ENCODE results near the gene CSNK1E.
"Not testable (repeated sequence)": the region's sequence is repeated elsewhere in the genome, so short reads cannot be mapped to it uniquely, and the experiment has no call there.

Gene CSNK1E
- total RNA-seq, result 63.4 to 105 reads per million in 2 donors

DNA sequence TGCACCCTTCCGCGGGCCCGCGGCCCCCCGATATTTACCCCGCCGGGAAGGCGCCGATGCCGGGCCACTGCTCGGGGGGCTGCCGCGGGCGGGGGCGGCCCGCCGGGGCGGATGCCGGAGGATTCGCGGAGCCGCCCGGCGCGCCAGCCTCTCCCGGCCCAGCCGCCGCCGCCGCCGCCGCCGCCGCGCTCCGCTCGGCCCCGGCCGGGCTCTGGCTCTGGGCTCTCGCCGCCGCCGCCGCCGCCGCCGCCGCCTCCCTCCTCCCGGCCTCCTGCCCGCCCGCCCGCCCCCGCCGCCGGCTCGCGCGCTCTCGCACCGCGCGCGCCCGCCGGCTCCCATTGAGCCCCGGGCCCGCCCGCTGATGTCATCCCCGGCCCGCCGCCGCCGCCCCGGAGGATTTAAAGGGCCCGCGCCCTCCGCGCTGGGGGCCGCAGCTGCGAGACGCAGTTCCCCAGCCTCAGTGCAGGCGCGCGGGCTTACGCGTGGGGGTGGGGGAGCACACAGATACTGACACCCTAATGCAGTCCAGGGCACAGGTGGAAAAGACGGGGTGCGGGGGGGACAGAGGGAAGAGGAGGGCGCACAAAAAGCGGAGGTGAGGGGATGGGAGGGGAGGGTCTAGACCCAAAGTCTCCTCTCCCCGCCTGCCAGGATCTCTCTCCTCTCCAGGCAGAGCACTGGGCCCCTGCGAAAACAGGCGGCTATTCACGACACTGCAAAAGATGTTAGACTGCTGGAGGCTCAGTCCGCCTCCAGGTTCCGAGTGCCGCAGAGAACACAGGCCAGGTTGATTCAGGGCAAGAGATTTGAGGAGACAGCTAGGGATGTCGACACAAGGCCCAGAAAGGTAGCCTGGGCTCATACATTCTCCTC is at the start of gene CSNK1E:
TSS of gene CSNK1E (minus strand) at position 312 of the 873 bp plus-strand sequence. CDS start 3,276 bp downstream, outside the sequence.
- peak; percentile 59 to 81 (median 63) for DNase-seq

DNA sequence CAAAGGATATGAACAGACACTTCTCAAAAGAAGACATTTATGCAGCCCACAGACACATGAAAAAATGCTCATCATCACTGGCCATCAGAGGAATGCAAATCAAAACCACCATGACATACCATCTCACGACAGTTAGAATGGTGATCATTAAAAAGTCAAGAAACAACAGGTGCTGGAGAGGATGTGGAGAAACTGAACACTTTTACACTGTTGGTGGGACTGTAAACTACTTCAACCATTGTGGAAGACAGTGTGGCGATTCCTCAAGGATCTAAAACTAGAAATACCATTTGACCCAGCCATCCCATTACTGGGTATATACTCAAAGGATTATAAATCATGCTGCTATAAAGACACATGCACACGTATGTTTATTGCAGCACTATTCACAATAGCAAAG is 48.6 kb upstream of the CSNK1E start:
- not testable (repeated sequence) for DNase-seq

DNA sequence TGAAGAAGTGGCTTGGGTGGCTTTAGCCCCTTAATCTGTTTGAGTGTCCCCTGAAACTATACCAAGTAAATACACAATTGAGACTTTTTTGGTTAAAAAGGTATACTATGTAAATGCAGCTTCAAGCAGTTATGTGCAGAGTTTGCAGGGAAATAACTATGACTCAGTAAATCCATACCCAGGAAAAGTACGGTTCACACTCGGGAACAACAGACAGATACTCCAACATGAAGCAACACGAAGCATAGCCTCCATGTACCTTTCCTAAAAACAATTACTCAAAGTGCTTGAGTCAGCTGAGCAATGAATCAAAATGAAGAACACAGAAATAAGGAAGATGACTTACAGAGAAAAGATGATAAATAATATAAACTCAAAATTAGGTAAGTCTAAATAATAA is 47.9 kb upstream of the CSNK1E start:
- not testable (repeated sequence) for DNase-seq

DNA sequence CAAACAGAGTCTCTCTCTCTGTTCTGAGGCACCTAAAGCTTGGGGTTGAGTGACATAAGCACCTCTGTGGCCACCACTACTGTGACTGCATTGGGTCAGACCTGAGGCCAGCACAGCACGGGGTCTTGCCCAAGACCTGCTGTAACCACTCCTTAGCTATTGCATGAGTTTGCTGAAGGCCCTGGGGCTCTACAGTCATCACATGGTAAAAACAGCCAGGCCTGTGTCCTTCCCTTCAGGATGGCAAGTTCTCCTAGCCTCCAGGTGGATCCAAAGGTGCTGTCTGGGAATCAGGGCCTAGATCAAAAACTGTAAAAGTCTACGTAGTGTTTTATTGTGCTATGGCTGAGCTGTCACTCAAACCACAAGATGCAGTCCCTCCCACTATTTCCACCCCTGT is 43.3 kb upstream of the CSNK1E start:
- not testable (repeated sequence) for DNase-seq

DNA sequence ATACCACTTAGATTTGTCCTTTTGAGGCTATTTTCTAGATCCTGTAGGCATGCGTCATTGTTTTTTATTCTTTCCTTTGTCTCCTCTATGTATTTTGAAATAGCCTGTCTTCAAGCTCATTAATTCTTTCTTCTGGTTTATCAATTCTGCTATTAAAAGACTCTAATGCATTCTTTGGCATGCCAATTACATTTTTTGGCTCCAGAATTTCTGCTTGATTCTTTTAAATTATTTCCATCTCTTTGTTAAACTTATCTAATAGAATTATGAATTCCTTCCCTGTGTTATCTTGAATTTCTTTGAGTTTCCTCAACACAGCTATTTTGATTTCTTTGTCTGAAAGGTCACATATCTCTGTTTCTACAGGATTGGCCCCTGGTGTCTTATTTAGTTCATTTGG is 42.6 kb upstream of the CSNK1E start:
- DNase-seq, result not testable (repeated sequence)

DNA sequence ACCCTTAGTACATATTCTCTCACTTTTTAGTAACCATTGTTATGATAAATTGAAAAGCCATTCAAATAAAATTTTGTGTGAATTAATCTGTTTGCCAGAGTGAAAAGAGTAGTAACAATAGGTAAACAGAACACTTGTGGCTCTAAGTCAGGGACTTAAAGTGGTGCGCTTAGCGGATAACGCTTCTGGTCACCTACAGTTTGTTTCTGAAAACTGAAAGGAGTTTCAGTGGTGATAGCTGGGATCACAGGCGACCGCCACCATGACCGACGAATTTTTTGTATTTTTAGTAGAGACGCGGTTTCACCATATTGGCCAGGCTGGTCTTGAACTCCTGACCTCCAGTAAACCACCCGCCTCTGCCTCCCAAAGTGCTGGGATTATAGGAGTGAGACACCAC is 40.7 kb upstream of the CSNK1E start:
- not testable (repeated sequence) for DNase-seq

DNA sequence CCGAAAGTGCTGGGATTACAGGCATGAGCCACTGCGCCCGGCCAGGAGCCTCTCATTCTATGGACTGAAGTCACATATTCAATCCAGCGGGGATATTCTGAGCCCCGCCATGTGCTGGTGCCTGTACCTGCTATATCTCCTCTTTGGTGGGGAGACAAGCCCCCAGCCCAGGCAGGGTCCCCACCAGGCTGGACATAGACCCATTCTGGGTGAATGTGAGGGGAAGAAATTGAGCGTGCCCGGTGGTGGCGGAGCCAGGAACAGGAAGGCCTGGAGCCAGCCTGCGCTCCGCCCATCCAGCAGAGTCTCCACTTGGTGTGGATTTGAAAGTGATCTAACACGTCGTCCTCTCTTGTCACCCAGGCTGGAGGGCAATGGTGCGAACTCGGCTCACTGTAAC is 38.0 kb upstream of the CSNK1E start:
- no peak for DNase-seq

DNA sequence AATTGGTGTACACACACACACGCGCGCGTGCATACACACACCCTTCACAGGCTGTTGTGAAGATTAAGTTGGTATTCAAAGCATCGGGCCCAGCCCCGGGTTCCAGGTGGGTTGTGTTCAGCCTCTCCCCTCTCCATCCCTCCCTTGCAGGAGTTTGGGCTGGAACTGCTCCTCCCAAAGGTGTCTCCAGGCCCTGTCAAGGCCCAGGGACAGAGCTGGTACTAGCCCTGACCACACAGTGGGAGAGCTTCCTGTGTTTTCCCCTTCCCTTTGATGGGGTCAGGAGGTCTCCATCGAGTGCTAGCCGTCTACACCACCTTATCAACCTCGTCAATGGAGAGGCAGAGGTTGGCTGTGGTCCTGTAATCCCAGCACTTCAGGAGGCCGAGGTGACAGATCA is 36.5 kb upstream of the CSNK1E start:
- no peak for DNase-seq

DNA sequence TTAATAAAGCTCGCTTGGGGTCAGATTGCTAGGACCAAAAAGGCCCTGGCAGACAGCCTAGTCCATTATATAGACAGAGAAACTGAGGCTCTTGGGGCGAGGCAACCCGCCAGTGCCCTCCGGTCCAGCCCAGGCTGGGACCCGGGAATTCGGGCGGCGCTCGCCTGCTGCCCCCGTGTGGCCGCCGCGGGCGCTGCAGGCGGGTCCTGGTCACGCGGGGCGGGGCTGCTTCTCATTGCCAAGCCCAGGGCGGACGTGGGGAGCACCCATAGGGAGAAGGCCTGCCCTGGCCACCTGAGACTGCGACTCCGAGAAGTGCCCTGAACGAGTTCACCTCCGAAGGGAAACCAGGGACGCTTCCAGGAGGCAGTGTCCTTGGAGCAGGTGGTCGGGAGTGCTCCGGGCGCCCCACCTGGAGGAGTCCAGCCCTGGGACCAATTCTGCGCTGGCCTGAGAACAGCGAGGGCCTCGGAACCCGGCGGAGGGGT is 36.0 kb upstream of the CSNK1E start:
- DNase-seq, result peak; percentile 46 to 59 (median 51)

DNA sequence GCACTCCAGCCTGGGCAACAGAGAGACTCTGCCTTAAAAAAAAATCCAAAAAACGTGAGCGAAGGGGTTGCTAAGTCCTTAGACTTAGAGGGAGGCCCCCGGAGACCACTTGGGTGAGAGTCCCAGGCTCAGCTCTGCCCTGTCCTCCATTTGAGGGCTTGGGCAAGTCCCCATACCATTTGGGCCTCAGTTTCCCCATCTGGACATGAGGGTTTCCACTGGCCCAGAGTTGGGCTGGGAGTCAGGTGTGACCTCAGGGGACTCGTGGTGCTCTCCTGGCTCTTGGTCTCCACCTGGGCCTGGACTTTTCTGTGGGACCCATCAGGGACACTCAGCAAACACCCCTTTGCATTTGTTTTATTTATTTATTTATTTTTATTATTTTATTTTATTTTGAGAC is 35.2 kb upstream of the CSNK1E start:
- DNase-seq, result no peak

DNA sequence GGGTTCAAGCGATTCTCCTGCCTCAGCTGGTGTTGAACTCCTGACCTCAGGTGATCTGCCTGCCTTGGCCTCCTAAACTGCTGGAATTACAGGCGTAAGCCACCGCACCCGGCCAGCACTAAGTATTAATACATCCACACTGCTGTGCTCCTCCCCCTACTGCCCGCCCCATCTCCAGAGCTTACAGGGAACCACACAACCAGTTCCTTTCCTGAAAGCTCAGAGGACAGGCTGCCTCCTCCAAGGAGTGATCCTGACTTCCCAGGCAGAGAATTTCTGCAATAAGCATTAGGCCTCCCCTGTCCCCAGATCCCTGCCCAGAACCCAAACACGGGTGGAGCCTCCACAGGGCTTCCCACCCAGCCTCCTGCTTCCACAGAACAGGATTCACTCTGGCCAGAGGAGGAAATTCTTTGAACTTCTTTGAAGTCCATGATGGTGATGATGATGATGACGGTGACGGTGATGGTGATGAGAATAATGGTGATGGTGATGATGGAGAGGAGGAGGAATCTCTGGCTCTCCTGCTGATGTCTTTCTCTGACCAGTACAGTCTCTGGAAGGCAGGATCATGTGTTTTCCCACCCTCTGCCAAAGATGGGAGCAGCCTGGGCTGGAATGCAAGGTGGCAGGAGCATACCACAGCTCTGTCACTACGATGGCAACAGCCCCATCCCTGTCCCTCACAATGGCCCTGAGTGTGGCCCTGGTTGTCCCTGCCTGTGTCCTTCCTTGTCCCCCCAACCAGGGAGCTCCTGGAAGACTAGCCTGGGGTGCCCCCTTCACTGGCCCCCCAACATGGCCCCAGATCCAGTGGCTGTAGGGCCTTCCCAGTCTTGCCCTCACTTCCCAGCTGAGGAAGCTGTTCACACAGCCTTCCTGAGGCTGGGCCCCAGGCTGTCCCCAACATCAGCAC is 33.5 kb upstream of the CSNK1E start:
- DNase-seq, result no peak

DNA sequence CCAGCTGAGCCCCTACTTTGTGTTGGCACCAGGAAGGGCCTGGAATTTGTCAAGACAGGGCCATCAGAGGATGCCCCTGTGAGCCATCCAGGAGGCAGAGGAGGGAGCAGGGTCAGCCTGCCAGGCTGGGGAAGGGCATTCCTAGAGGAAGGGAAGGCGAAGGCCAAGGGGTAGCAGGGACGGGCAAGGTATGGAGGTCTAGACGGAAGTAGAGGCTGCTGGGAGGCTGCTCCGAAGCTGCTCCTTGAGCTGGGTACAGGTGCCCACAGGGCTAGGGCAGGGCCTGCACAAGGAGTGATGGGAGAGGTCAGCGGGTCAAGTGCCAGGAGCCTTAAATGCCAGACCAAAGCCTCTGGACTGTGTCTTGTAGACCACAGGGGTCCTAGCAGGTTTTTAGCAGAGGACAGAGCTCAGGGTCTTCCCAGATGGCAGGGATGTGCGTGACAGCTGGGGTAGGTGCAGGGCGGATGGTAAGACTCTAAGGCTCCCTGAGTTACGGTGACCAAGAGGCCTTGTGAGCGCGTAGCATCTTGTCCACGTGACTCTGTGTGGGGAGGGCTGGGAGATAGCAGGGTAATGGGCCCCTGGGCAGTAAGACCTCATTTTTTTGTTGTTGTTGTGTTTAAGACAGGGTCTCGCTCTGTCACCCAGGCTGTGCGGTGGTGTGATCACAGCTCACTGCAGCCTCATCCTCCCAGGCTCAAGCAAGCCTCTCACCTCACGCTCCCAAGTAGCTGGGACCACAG is 31.7 kb upstream of the CSNK1E start:
- DNase-seq, result no peak

DNA sequence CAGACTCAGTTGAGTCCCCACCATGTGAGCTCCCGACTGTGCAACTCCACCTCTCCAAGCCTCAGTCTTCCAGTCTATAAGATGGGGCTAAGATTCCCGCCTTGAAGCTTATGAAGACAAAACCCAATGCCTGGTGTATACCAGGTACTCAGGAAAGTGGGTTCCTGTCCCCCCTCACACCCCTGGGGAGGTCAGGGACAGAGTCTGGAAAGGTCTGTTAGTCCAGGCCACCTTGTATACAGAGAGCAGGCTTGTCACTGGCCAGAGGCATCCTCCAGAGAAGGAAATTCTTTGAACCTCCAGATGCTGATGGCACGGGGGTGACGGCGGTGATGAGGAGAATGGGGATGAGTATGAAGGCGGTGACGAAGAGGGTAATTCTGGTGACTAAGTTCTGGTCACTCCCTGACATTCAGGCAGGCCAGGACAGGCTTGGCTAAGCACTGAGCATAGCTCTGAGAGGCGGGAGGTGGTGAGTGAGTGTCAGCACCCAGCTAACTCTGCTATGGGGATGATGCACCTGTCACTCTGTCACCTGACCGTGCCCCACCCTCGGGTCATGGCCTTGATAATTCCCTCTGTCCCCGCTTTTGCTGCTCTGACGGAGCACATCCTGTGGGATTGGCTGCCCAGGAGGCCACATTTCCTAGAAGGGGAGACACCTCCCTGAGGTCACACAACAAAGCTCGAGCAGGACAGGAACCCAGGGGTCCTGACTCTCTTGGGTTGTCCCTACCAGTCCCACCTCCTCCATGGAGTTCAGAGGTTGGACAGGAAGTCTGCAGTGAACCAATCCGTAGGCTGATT is 30.9 kb upstream of the CSNK1E start:
- DNase-seq, result no peak

DNA sequence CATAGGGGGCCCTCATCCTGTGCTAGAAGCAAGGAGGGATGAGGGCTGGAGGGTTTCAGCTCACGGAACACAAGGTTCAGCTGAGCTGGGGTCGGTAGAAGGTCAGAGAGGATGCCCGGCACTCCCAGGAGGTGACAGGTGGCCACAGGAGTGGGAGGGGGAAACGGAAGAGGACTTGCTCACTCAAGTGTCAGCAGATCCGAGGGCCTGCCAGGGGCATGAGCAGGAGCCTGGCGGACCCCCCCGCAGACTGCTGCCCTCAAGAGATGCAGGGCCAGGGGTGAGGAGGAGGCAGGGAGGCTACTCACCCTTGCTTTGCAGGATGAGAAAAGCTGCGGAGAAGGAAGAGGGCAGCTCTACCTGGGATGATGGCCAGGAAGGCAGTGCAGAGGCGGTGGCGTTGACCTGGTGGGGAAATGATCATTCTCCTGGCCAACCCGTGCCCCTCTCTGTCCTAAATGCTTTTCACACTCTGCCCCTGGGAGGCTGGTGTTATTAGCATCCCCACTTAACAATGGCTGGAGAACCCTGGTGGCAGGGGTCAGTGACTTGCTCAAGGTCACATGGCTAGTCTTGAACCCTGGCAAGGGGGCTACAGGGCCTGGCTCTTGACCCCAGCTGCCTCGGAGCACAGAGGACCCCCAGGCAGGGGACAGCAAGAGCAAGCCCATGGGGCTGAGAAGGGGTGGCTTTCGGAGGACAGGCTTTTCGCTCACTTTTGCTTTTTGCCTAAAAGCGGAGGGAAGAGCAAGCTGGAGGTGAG is 30.1 kb upstream of the CSNK1E start:
- DNase-seq, result no peak

DNA sequence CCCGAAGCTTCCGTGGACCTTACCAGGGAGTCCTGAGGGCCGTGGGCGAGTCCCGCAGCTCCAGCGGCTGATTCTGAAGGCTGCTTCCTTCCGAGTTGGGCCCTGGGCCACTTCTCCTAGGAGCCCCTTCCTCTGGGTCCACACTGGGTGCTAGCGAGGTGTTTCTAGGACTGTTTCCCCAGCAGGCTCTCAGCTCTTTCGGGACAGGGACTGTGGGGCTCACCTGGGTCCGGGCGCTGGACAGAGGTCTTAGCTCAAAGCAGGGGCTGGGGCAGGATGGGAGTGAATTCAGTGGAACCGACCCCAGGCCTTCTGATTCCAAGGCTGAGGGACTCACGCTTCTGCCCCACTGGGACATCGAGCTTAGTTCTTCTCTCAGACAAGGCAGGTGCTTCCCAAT is 29.3 kb upstream of the CSNK1E start:
- no peak for DNase-seq

DNA sequence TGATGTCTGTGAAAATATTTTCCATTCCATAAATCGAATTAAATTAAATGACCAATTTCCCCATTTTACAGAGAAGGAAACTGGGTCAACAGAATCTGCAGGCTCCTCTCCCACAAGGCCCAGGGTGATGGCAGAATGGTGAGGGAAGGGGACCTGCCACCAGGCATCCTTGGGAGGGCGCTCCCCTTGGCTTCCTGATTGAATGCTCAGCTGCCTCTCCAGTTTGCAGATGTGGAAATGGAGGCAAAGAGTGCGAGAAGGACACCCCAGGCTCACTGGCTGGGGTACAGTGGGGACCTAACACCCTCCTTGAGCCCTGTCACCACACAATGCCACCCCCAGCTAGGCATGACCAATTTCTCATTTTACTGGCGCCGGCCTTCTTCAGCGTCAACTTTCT is 28.5 kb upstream of the CSNK1E start:
- DNase-seq, result no peak

DNA sequence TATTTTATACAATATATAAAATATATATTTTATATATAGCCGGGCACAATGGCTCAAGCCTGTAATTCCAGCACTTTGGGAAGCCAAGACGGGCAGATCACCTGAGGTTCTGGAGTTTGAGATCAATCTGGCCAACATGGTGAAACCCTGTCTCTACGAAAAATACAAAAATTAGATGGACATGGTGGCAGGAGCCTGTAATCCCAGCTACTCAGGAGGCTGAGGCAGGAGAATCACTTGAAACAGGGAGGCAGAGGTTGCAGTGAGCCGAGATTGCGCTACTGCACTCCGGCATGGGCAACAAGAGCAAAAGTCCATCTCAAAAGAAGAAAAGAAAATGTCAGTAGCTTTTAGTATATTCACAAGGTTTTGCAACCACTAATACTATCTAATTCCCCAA is 22.7 kb upstream of the CSNK1E start:
- not testable (repeated sequence) for DNase-seq

DNA sequence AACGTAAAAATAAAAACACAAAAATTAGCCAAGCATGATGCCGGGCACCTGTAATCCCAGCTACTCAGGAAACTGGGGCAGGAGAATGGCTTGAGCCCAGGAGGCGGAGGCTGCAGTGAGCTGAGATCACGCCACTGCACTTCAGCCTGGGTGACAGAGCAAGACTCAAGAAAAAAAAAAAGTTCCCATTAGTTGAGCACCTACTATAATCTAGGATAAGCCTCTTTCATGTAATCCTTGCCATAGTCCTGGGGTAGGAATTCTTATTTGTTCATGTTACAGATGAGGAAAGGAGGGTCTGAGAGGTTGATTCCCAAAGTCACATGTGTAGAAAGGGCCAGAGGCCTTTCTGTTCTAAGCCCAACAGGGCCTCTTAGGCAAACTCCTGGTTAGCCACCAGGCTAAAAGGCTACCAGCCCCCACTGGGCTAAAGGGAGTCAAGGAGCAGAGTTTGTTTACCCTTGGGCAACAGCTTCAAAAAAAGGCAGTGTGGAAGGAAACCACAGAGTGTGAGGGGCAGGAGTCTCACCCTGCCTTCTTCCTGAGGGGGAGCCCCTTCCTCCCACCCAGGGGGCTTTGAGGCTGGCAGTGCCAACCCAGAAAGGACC is 21.6 kb upstream of the CSNK1E start:
- no peak for DNase-seq

DNA sequence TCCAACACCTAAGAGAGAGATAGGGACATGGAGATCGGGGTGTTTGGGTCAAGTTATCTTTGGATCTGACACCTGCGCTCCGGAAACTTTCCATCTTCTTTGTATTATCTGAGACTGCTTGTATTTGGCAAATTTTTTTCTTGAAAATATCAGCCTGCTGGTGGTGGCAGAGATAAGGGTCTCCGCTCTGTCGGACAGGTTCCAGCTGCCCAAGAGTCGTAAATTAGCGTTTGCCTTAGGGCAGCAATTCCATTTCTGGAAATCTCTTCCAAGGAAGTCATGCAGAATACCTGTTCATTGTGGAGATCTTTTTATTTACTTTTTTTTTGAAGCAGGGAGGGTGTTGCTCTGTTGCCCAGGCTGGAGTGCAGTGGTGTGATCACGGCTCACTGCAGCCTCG is 19.5 kb upstream of the CSNK1E start:
- DNase-seq, result no peak

DNA sequence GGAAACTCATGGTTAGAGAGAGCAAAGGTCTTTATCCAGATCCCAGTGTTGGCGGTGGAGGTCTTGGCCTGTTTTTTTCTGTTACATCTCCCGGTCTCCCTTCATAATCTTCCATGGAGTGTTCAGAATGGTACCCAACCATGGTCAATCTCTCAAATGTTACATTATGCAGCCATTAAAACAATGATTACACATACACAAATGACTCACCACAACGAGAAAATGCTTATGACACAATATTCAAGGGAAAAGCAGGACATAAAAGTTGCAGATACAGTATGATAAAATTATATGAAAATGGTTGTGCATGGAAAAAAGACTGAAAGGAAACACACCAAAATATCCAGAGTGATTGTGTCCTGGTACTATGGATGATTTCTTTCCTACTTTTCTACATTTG is 17.8 kb upstream of the CSNK1E start:
- no peak for DNase-seq

DNA sequence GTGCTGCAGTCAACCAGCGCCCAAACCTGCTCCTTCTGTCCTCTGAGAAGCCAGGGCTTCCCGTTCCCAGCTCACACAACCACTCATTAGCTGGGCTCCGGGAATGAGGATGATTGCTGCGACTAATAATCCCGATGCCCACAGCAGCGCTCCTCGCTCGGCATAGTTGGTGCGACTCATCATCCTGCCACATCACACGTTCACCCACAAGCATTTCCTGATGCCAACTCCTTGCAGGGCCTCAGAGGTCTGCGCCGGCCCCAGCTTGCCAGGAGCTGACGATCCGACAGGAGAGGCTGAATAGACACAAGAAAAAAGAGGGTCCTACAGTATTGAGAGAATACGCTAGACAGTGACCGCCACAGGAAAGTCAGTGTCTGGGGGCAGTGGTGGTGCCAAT is 10.6 kb upstream of the CSNK1E start:
- DNase-seq, result no peak
